ENCODE measurements around the gene CENPU. TPM values are rescaled to one million over a fixed set of nuclear protein-coding genes. Genes with fewer than 3 reads are reported as not detected.

CENPU gene
- total and polyA plus RNA-seq, 2 of the 8 experiments (the other 6 are each of a cell fraction or from before 2014, with no cell fraction given) = 32.1 to 122 TPM

- no peak overlapping the region for H4K5ac ChIP-seq (ENCODE audit: insufficient read length, low read depth, low read length)
- TF ChIP-seq TBP (IDR thresholded peaks at IDR 0.05; ENCODE audit: low read depth, low read length) = 0 out of 2 replicates have a peak, but pooled peaks have one; percentile 8
- no peak for TF ChIP-seq TAF7 (optimal IDR thresholded peaks at IDR 0.05; ENCODE audit: borderline replicate concordance, low read depth, low read length)
- H2BK5ac ChIP-seq (ENCODE audit: low read depth, low read length) = peak overlapping the region; percentile 30; the same call in 1 of the 2 replicates
- no peak overlapping the region for H3K18ac ChIP-seq (ENCODE audit: extremely low read depth, low read length)
- WGBS, 2 experiments (ENCODE audit: extremely low coverage in 1 of 2, insufficient coverage in 1 of 2, insufficient read length in 1 of 2, insufficient replicate concordance in 2 of 2, low coverage in 1 of 2, low lambda C conversion rate in 2 of 2, missing lambda C conversion rate in 1 of 2) = 29% methylated on average over 6 of the region's 6 CpGs; no CpG with 5 or more reads in 1 of the 2 experiments
- H3K4me2 ChIP-seq (ENCODE audit: insufficient read depth in 1 of 2, low read depth in 2 of 2, low read length in 2 of 2) = peak overlapping the region; percentile 95 to 98
- DNase-seq (ENCODE audit: low read depth in 1 of 2, low spot score in 2 of 2) (no peak), FAIRE-seq (no peak)
- no peak overlapping the region; the same call in 1 of the 2 replicates for H2AK5ac ChIP-seq (ENCODE audit: low read depth, low read length)
- no peak overlapping the region for H2BK120ac ChIP-seq (replicated peaks; ENCODE audit: low read depth, low read length)
- no peak overlapping the region for H4K91ac ChIP-seq (replicated peaks; ENCODE audit: insufficient read length, low read length)
- CTCF ChIA-PET (ENCODE audit: partially characterized antibody) = interaction anchor here (0.8 to 1.8 kb wide), 3 partner anchors 38 to 382 kb away, joined by 3 to 5 read pairs (median 3); no protein-coding TSS in a partner anchor
- POLR2A ChIA-PET (ENCODE audit: partially characterized antibody) = interaction anchor here (0.9 to 2.2 kb wide), 10 partner anchors 9 to 301 kb away, joined by 3 to 8 read pairs (median 4); no protein-coding TSS in a partner anchor
- peak overlapping the region; percentile 53; the same call in 1 of the 2 replicates for H2BK12ac ChIP-seq (ENCODE audit: low read depth, low read length)
- no peak overlapping the region for H2BK20ac ChIP-seq (ENCODE audit: low read length)
- H3K4ac ChIP-seq (replicated peaks; ENCODE audit: insufficient read length, low read depth, low read length) = no peak overlapping the region
- H3K14ac ChIP-seq (ENCODE audit: insufficient read length) = no peak overlapping the region
- peaks cover 6 to 54% of the 10 kb centered on the region in 2 experiments for H3K79me2 ChIP-seq (ENCODE audit: control insufficient read depth in 1 of 2, insufficient read depth in 2 of 2, low read length in 2 of 2)
- no peaks in the 10 kb centered on the region for H3K9me3 ChIP-seq (ENCODE audit: insufficient read depth in 2 of 2, low read depth in 1 of 2, low read length in 1 of 2)
- no peaks in the 10 kb centered on the region for H3K79me1 ChIP-seq (ENCODE audit: low read depth, low read length)
- no peak overlapping the region for H3K23ac ChIP-seq (ENCODE audit: insufficient read length)
- peaks cover 0 to 5% (median 0%) of the 10 kb centered on the region in 4 experiments; a peak in 1 of 8 replicates for H3K36me3 ChIP-seq (ENCODE audit: control insufficient read depth in 2 of 4, insufficient read depth in 4 of 4, low read length in 3 of 4)
- no peak overlapping the region for H2AFZ ChIP-seq (ENCODE audit: low read length)
- H3K27me3 ChIP-seq (replicated peaks in 1 of 4; ENCODE audit: control insufficient read depth in 3 of 4, extremely low read depth in 1 of 4, insufficient read depth in 3 of 4, low read length in 3 of 4) = no peaks in the 10 kb centered on the region
- peaks cover 0 to 9% of the 10 kb centered on the region in 2 experiments for H4K20me1 ChIP-seq (replicated peaks in 1 of 2; ENCODE audit: control insufficient read depth in 1 of 2, insufficient read depth in 2 of 2, low read length in 2 of 2)
- H3K4me3 ChIP-seq (ENCODE audit: extremely low read depth in 1 of 4, insufficient read depth in 2 of 4, low read depth in 3 of 4, low read length in 4 of 4) = peak overlapping the region; percentile 54 to 93 (median 78)
- H3K27ac ChIP-seq (ENCODE audit: low read depth, low read length) = no peak overlapping the region
- peaks cover 13% of the 10 kb centered on the region for H3K23me2 ChIP-seq (ENCODE audit: low read depth, low read length)
- no peak overlapping the region for H3K56ac ChIP-seq (replicated peaks; ENCODE audit: insufficient read length, low read depth, low read length)
- H3K9ac ChIP-seq (replicated peaks in 1 of 4; ENCODE audit: extremely low read depth in 1 of 4, low read depth in 3 of 4, low read length in 3 of 4) = peak overlapping the region in 3 of 4 experiments; percentile 72 to 78 (median 72); a peak in 6 of 7 replicates
- H3K4me1 ChIP-seq (replicated peaks in 1 of 4; ENCODE audit: control insufficient read depth in 3 of 4, insufficient read depth in 4 of 4, low read length in 3 of 4) = peaks cover 6 to 26% (median 11%) of the 10 kb centered on the region in 4 experiments
- H2BK15ac ChIP-seq (ENCODE audit: low read length) = no peak overlapping the region
- H4K8ac ChIP-seq (ENCODE audit: extremely low read depth, insufficient read depth, low read length) = no peak overlapping the region
Observed at GRCh38 chr4:184648054-184648312, 85.9 kb downstream of the CENPU start.

Measured in H1 (cell line).